Germinal center (tissue), 1 donor: ENCODE results near the gene KCNK13.

Source experiments
- DNase-seq: peaks from one replicate; pipeline ENCODE4 v3.0.0; 2012; ENCODE audit warnings: mixed read lengths, low spot score

The KCNK13 gene

DNA sequence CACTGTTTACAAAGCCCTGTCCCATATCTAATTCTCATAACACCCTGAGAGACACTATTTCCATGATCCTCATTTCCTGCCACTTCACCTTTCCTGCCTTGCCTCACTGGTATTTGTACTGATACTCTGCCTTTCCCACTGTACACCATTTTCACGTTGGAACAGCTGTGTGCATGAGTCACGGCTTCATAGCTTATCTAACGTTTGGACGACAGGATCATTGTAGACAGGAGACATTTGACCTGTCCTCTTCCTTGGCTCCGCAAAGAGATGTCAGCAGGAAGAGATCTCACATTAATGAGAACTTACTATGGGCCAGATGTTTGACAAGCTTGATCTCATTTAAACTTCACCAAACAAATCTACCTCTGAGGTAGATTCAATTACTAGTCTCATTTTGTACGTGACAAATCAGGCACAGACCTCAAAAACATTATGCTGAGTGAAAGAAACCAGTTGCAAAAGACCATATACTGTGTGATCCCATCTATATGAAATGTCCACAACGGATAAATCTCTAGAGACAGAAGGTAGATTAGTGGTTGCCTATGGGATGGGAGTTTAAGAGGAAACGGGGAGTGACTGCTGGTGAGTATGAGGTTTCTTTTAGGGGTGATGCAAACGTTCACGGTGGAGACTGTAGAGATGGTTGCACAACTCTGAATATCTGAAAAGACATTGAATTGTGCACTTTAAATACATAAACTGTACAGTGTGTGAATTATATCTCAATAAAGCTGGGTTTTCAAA, 71.2 kb downstream of the KCNK13 start:
- DNase-seq, result no peak

- no peak for DNase-seq
These were observed 75.1 kb downstream of the KCNK13 start for GRCh38 chr14:90136904-90137303.

- no peak for DNase-seq
These were observed 76.0 kb downstream of the KCNK13 start for GRCh38 chr14:90137807-90138206.

- DNase-seq, result no peak
These were observed 77.4 kb downstream of the KCNK13 start for GRCh38 chr14:90139199-90139598.

DNA sequence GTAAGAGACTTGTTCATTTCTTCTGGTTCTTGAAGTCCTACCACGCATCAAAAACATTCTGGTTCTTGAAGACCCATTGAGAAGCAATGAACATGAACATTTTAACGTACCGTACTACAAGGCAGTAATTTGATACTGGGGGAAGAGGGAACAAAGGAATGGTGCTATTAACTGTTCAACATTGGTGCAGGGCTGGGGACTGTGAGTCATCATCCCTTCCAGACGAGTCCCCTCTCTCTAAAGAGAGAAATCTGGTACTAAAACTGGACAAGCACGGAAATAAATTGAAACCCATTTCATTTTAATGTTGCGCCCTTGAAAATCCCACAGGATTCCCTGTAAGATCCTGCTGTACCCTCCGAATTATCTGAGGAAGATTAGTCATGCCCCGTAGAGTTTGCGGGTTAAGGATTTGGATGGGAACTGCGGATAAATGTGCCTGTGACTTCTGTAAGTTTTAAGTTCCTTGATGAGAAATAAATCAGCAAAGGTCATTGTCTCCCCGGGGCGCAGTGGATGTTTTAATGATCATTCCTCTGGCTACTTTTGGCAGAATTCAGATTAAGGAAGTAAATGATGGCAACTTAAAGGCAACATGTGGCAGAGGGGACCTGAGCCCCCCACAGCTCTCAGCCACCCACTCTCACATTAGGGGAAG, 78.6 kb downstream of the KCNK13 start:
- no peak for DNase-seq

DNA sequence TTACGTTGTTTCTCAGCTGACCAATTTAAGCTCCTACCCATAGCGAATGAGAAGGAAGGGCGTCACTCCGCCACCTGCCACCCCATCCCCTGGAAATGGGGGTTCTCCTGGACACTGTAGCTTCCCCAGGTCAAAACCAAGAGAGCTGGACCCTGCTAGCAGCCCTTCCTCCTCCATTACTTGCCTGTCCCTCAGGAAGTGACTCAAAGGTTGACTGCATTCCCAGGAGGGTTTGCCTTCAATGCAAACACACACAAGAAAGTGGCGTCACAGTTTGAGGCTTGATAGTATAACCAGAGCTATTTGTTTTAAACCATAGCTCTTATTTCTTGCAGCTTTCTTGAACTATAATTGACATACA, 79.1 kb downstream of the KCNK13 start:
- no peak for DNase-seq

DNA sequence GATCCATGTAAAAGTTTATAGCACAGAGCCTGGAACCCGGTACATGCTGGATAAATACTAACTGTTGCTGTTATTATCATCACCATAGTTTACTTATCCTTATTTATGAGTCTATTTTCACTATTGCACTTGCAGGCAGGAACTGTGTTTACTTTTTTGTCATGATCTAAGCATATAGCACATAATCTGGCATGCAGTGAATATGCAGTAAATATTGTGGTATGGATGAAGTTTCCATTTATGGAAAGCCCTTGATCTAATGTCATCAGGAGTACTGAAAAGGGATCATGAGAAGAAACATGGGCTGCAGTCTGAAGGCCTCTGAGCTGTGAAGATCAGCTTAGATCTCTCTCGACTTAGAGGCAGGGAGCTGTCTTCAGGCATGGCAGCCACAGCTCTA, 91.6 kb downstream of the KCNK13 start:
- DNase-seq, result no peak

DNA sequence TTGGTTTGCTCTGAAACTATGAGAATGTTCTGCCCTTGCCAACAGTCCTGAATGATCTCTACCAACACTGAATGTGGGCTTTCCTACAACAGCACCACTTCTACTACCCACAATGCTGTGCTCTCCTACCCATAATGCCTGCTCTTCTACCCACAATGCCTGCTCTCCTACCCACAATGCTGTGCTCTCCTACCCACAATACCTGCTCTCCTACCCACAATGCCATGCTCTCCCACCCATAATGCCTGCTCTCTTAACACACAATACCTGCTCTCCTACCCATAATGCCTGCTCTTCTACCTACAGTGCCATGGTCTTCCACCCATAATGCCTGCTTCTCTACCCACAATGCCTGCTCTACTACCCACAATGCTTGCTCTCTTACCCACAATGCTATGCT, 92.3 kb downstream of the KCNK13 start:
- no peak for DNase-seq

- DNase-seq, result no peak
These were observed 97.4 kb downstream of the KCNK13 start for GRCh38 chr14:90159146-90159545.

DNA sequence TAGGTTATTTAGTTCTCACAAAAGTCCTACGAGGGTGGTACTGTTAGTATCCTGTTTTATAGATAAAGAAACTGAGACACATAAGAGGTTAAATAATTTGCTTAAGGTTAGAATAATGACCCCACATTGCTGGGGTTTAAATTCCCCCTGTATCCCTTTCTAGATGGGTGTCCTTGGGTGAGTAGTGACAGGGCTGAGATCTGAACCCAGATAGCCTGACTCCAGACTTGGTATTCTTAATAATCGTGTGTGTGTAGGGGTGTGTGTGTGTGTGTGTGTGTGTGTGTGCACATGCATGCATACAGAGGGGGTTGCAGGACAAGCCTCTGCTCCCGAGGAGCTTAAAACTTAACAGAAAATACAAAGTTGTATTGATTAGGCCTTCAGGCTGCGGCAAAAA, 97.9 kb downstream of the KCNK13 start:
- DNase-seq, result no peak

- DNase-seq, result no peak
These were observed 99.3 kb downstream of the KCNK13 start for GRCh38 chr14:90161129-90161528.

GRCh38 chr14:90168425-90169105, 106.8 kb downstream of the KCNK13 start:
- DNase-seq, result no peak

DNA sequence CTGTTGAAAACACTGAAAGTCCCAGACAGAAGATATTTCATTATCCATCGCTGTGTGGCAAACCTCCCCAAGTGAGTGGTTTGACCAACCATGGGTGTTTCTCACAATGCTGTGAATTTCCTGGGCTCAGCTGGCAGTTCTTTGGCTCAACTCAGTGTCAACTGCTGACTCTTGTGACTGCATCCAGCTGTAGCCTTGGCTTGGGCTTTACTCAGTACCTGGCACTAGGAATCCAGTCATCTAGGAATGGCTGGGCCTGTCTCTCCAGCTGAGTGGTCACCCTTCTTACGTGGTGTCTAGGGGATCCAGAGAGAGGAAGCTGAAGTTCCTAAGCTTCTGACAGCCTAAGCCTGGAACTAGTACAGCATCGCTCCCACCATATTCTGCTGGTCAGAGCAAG, 113.8 kb downstream of the KCNK13 start:
- no peak for DNase-seq

DNA sequence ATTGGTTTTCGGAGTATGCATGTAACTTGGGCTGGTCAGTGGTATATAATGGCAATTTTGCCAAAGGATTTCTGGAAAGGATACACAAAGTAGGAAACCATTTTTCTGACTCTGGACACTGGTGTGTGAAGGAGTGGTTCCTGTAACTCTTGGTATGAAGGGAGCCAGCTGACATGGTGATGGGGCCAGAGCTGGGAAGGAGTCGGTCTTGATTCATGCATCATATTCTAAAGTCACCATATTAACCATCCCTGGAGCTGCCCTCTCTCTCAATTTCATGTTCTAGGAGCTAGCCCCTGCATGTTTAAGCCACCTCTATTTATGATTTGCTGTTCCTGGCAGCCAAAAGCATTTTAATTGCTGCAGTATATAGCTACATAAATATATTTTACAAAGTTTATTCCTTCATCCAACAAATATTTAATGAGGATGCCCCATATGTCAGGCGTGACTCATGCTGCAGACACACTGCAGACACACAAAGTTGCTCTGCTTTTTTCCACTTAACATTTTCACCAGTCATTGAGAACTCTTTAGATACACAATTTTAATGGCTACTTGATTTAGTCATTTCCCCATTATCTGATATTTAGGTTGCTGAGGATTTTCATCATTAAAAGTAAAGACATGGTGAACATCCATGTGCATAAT, 115.9 kb downstream of the KCNK13 start:
- no peak for DNase-seq

- DNase-seq, result no peak
These were observed 117.6 kb downstream of the KCNK13 start for GRCh38 chr14:90179357-90179756.

DNA sequence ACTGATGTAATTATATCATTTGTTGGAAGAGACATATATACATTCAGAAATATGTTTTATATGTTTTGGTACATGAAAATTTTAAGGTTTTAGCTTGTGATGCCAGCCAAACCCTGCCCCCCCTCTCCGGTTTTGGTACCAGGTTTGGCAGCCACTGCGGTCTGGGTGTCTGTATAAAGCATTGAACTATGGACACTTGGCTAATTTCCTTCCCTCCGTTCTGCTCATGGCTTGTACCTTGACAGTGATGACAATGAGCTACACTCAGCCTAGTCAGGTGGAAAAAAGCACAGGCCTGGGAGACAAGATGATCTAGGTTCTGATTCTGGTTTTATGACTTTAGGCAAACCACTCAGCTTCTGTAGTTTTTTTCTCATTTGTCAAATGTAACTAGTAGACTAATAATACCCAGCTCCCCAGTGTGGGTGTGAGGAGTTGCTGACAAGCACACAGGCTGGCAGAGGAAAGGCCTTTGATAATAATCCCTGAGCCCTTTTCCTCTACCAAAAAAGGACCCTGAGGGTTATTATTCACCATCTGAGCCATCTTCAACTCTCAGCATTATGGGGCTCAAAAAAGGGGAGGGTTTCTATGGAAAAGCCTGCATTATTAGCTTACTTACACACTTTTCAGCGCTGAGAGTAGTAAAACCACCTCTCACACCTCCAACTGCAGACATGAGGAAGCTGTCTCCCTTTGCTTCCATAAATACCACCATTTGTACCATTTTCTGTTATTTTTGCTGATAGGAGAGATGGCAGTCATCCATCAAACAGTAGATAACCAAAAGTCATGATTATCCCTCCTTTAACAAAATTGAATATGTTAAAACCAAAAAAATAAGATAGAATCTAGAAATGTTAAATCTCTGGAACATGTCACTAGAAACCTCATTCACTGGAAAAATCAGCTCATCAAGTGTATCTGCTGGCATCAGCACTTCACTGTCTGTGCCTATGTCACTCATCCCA, 118.3 kb downstream of the KCNK13 start:
- DNase-seq, result no peak

- no peak for DNase-seq
These were observed 122.3 kb downstream of the KCNK13 start for GRCh38 chr14:90184094-90184493.

DNA sequence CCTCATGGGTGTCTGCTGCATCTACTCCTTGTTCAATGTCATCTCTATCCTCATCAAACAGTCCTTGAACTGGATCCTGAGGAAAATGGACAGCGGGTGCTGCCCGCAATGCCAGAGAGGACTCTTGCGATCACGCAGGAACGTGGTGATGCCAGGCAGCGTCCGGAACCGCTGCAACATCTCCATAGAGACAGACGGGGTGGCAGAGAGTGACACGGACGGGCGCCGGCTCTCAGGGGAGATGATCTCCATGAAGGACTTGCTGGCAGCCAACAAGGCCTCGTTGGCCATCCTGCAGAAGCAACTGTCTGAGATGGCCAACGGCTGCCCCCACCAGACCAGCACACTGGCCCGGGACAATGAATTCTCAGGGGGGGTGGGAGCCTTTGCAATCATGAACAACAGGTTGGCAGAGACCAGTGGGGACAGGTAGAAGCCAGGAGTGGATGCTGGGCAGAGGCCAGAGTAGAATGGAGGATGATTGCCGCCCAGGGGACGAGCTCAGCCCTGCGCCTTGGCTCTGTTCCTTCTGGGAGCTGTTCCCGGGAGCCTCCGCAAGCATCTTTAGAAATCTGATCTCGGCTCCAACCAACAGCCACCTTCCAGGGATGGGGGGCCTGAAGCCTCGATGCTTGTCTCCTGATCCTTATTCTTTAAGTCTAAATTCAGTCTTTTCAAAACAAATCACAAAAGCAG, 122.9 kb downstream of the KCNK13 start:
- no peak for DNase-seq

DNA sequence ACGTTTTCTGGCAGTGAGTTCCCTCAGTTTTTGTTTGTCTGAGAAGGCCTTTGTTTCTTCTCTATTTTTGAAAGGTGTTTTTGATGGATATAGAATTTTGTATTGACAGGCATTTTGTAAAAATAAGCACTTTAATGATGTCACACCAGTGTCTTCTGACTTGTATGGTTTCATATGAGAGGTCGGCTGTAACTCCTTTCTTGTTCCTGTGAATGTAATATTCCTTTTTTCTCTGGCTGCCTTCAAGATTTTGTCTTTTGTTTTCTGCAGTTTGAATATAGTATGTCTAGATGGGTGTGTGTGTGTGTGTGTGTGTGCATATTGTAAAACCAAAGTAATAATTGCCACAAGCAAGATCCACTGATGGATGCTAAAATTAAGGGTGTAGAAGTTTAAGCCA, 126.8 kb downstream of the KCNK13 start:
- DNase-seq, result no peak

DNA sequence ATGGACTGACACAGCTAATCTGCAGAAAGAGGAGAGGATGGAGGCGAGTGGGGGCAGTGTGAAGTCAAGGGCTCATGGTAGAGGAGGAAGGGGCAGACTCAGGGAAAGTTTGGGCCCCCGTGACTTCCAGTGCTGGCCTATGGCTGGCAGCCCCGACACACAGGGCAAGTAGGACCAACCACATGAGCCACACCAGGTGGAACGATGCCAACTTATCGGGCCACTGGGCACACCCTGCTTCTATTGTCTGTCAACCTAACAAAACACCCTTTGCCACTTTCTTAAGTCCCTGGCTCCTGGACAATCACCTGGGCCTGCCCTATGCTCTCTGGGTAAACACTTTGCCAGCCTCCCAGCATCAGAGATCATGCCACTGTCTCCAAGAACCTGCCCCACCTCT, 129.4 kb downstream of the KCNK13 start:
- DNase-seq, result no peak

- no peak for DNase-seq
These were observed 129.8 kb downstream of the KCNK13 start for GRCh38 chr14:90191585-90191984.
